ELR (cell line): ENCODE results near the gene ERICH2.
A peak's percentile ranks its signal among the peaks of the same experiment; 100 is the strongest.
"Not testable (repeated sequence)": the region's sequence is repeated elsewhere in the genome, so short reads cannot be mapped to it uniquely, and the experiment has no call there.

Experiments used
- DNase-seq: peaks from one replicate; pipeline ENCODE4 v3.0.0-alpha.2; 2015; ENCODE audit warnings: low read depth

ERICH2 gene

GRCh38 chr2:170770008-170770605 lies at the start of gene ERICH2:
Gene ERICH2, plus strand, starts transcription at chr2:170770378. Its CDS starts 304 bp downstream, at chr2:170770682.
- DNase-seq: peak; percentile 58

- no peak for DNase-seq
Measured at GRCh38 chr2:170721678-170722077, 48.5 kb upstream of the ERICH2 start.

- no peak for DNase-seq
Measured at GRCh38 chr2:170722301-170722700, 47.9 kb upstream of the ERICH2 start.

- no peak for DNase-seq
Measured at GRCh38 chr2:170723446-170723958, 46.7 kb upstream of the ERICH2 start.

GRCh38 chr2:170733798-170734600 lies 36.2 kb upstream of the ERICH2 start:
- no peak for DNase-seq

- not testable (repeated sequence) for DNase-seq
Measured at GRCh38 chr2:170734601-170735000, 35.6 kb upstream of the ERICH2 start.

- no peak for DNase-seq
Measured at GRCh38 chr2:170736628-170737027, 33.5 kb upstream of the ERICH2 start.

GRCh38 chr2:170737406-170737805 lies 32.8 kb upstream of the ERICH2 start:
- DNase-seq: no peak

GRCh38 chr2:170737821-170738220 lies 32.4 kb upstream of the ERICH2 start:
- no peak for DNase-seq

- peak; percentile 94 for DNase-seq
Measured at GRCh38 chr2:170739048-170739447, 31.1 kb upstream of the ERICH2 start.

GRCh38 chr2:170739507-170740046 lies 30.6 kb upstream of the ERICH2 start:
- DNase-seq: no peak

GRCh38 chr2:170740660-170741059 lies 29.5 kb upstream of the ERICH2 start:
- DNase-seq: no peak

GRCh38 chr2:170742000-170742399 lies 28.2 kb upstream of the ERICH2 start:
- DNase-seq: no peak

GRCh38 chr2:170742896-170743529 lies 27.2 kb upstream of the ERICH2 start:
- DNase-seq: no peak

GRCh38 chr2:170743530-170744239 lies 26.5 kb upstream of the ERICH2 start:
- no peak for DNase-seq

- no peak for DNase-seq
Measured at GRCh38 chr2:170744248-170745002, 25.8 kb upstream of the ERICH2 start.

GRCh38 chr2:170745305-170745704 lies 24.9 kb upstream of the ERICH2 start:
- DNase-seq: no peak

GRCh38 chr2:170747921-170748320 lies 22.3 kb upstream of the ERICH2 start:
- DNase-seq: peak; percentile 92

- DNase-seq: not testable (repeated sequence)
Measured at GRCh38 chr2:170751555-170751954, 18.6 kb upstream of the ERICH2 start.

- no peak for DNase-seq
Measured at GRCh38 chr2:170761572-170761971, 8.6 kb upstream of the ERICH2 start.

- no peak for DNase-seq
Measured at GRCh38 chr2:170762760-170763159, 7.4 kb upstream of the ERICH2 start.
